Melanocyte of skin (primary cell): ENCODE results near the gene GPR21. TPM values are rescaled to one million over a fixed set of nuclear protein-coding genes. Genes with fewer than 3 reads are reported as not detected.

ENCODE experiments used
- small RNA-seq, 2 donors: library from RNA; depleted of rRNA; stranded (forward); fragments of <200 nt; gene quantifications; one replicate each; pipeline ENCODE3, GENCODE V24; 2012
- total RNA-seq, 2 donors: library from RNA; depleted of rRNA; stranded (reverse); fragments of >200 nt; gene quantifications; 2 replicates each; pipeline ENCODE4 v1.2.3, GENCODE V29; 2012

The GPR21 gene
- total RNA-seq = under 1 TPM; 0.67 to 0.69 TPM

GRCh38 chr9:123033352-123033751, at the start of gene GPR21:
GPR21 (plus strand) TSS chr9:123033667; CDS start chr9:123034567, 900 bp downstream.

Small RNA genes lying within 50 kb of the gene (small RNA-seq; reads per million reads assigned to genes)
- gene GPR21 = 0 reads per million in 2 donors

Other genes starting within 250 kb of the GPR21 start
- not detected for gene OR5C1, start 244.7 kb upstream of the GPR21 start, total RNA-seq
- gene OR1K1, start 233.5 kb upstream of the GPR21 start, total RNA-seq = not detected
- gene PDCL, start 205.1 kb upstream of the GPR21 start, total RNA-seq = 10 to 100 TPM; 19.6 to 25.6 TPM
- gene RC3H2, start 128.3 kb upstream of the GPR21 start, total RNA-seq = 10 to 100 TPM; 63.0 to 66.9 TPM
- gene ZBTB6, start 120.3 kb upstream of the GPR21 start, total RNA-seq = 10 to 100 TPM; 10.3 to 13.3 TPM
- gene ZBTB26, start 102.2 kb upstream of the GPR21 start, total RNA-seq = 1 to 10 TPM; 3.1 to 3.7 TPM
- gene RABGAP1, start 92.6 kb upstream of the GPR21 start, total RNA-seq = 10 to 100 TPM; 36.5 to 45.0 TPM
- gene STRBP, start 234.9 kb downstream of the GPR21 start, total RNA-seq = 1 to 10 TPM; 2.1 to 4.3 TPM